Nephron progenitor cell (in vitro differentiated cells): ENCODE data around the gene FAH.

Experiments
- DNase-seq: peaks from one replicate; pipeline ENCODE4 v3.0.0; 2021
- H3K27ac Mint-ChIP-seq: 2 replicates; pipeline ENCODE4 v1.8.0; 2021; ENCODE audit warnings: mild to moderate bottlenecking, moderate library complexity, mixed read lengths
- H3K27me3 Mint-ChIP-seq: 2 replicates; pipeline ENCODE4 v1.8.0; 2021; ENCODE audit warnings: mild to moderate bottlenecking, low read depth, mixed read lengths; ENCODE audit not compliant: poor library complexity
- H3K36me3 Mint-ChIP-seq: 2 replicates; pipeline ENCODE4 v1.8.0; 2021; ENCODE audit warnings: low read depth, mixed read lengths
- H3K4me1 Mint-ChIP-seq: 2 replicates; pipeline ENCODE4 v1.8.0; 2021; ENCODE audit warnings: mixed read lengths
- H3K4me3 Mint-ChIP-seq: 2 replicates; pipeline ENCODE4 v1.8.0; 2021; ENCODE audit warnings: mild to moderate bottlenecking, moderate library complexity, mixed read lengths
- H3K9me3 Mint-ChIP-seq: 2 replicates; pipeline ENCODE4 v1.8.0; 2021; ENCODE audit warnings: mild to moderate bottlenecking, moderate library complexity, mixed read lengths
- TF ChIP-seq, protein P1 (sequence below): fragments of 200-600 bp; sonication (generic); IDR thresholded peaks from 2 replicates; pipeline ENCODE4 v1.5.0; 2021; ENCODE audit warnings: antibody characterized with exemption

Gene FAH

GRCh38 chr15:80170596-80170995 lies 17.8 kb downstream of the FAH start:
- peaks cover 73% of the 10 kb centered on the region for H3K36me3 Mint-ChIP-seq
- no peak overlapping the region for H3K27ac Mint-ChIP-seq
- peaks cover 17% of the 10 kb centered on the region for H3K4me1 Mint-ChIP-seq
- H3K4me3 Mint-ChIP-seq = no peak overlapping the region
- H3K27me3 Mint-ChIP-seq = peaks cover 2% of the 10 kb centered on the region
- TF ChIP-seq, protein P1, sequence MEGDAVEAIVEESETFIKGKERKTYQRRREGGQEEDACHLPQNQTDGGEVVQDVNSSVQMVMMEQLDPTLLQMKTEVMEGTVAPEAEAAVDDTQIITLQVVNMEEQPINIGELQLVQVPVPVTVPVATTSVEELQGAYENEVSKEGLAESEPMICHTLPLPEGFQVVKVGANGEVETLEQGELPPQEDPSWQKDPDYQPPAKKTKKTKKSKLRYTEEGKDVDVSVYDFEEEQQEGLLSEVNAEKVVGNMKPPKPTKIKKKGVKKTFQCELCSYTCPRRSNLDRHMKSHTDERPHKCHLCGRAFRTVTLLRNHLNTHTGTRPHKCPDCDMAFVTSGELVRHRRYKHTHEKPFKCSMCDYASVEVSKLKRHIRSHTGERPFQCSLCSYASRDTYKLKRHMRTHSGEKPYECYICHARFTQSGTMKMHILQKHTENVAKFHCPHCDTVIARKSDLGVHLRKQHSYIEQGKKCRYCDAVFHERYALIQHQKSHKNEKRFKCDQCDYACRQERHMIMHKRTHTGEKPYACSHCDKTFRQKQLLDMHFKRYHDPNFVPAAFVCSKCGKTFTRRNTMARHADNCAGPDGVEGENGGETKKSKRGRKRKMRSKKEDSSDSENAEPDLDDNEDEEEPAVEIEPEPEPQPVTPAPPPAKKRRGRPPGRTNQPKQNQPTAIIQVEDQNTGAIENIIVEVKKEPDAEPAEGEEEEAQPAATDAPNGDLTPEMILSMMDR = no peak
- DNase-seq = no peak
- H3K9me3 Mint-ChIP-seq = no peaks in the 10 kb centered on the region

DNA sequence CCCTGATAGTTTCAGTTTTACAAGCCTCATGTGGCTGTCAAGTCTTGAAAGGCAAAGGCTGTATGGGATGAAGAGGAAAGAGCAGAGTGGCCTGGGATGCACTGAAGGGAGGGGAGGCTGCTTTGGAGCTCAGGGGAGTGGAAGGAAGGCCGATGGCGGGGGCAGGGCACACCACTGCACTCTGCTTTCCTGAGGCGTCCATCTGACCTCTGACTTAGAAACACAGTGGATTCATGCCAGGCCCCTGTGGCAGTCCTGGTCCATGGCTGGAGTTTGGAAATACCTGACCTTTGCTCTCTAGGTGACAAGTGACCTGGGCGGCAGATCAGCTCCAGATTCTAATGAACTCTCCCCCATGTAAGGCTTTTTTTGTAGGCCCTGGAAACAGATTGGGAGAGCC lies 19.0 kb downstream of the FAH start:
- Mint-ChIP-seq H3K27ac (no peak overlapping the region), H3K4me1 (peaks cover 16% of the 10 kb centered on the region), H3K36me3 (peaks cover 78% of the 10 kb centered on the region), H3K27me3 (peaks cover 5% of the 10 kb centered on the region), H3K9me3 (no peaks in the 10 kb centered on the region), H3K4me3 (no peak overlapping the region)
- DNase-seq = no peak
- TF ChIP-seq, protein P1 = no peak

DNA sequence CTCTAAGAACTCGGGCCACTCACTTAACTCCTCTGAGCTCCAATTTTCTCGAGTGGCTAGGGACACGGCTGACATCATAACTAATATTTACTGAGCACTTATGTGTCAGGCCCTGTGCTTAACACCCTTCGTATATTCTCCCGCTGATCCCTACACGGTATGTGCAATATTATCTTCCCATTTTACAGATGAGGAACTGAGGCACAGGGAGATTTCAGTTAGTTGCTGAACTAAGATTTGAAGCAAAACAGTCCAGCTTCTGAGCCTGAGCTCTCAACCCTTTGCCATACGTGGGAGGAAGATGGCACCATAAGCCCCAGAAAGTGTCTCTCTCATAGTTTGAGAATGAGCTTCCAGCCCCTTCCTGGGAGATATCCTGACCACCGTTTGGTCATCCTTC lies 19.6 kb downstream of the FAH start:
- DNase-seq = no peak
- TF ChIP-seq, protein P1 = no peak
- peaks cover 9% of the 10 kb centered on the region for H3K4me1 Mint-ChIP-seq
- H3K36me3 Mint-ChIP-seq = peaks cover 78% of the 10 kb centered on the region
- H3K9me3 Mint-ChIP-seq = no peaks in the 10 kb centered on the region
- H3K27me3 Mint-ChIP-seq = peaks cover 3% of the 10 kb centered on the region
- peak overlapping the region; percentile 57 for H3K27ac Mint-ChIP-seq
- H3K4me3 Mint-ChIP-seq = no peak overlapping the region

DNA sequence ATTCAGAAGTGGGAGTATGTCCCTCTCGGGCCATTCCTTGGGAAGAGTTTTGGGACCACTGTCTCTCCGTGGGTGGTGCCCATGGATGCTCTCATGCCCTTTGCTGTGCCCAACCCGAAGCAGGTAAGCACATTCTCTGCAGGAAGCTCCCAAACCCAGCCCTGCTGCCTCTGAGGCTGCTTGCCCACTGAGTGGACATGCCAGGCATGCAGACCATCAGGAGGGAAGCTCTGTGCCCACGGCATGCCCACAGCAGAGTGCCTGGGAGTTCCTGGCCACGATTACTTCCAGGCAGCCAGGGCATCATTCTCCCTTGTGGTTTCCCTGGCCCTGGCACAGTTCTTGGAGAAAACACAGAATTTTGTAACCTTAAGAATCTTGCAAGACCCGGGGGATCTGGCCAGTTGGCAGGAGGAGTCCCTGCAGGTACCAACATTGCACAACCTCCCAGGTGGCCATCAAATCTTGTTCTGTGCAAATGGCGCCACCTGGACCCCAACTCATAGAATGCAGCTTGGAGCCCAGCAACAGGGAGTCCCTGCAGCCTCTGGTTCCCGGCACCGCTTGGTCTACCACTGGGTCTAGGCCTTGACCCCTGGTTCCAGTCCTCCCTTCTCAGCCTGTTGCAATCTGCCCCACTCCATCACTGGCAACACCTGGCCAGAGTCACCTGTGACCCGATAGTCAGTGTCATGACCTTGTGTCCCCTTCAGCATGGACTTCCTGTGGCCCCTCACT lies 20.4 kb downstream of the FAH start:
- Mint-ChIP-seq H3K27me3 (peaks cover 3% of the 10 kb centered on the region), H3K9me3 (no peaks in the 10 kb centered on the region), H3K36me3 (peaks cover 80% of the 10 kb centered on the region), H3K27ac (no peak overlapping the region), H3K4me3 (no peak overlapping the region), H3K4me1 (peaks cover 5% of the 10 kb centered on the region)
- TF ChIP-seq, protein P1 = peak; percentile 70
- peak; percentile 67 for DNase-seq

DNA sequence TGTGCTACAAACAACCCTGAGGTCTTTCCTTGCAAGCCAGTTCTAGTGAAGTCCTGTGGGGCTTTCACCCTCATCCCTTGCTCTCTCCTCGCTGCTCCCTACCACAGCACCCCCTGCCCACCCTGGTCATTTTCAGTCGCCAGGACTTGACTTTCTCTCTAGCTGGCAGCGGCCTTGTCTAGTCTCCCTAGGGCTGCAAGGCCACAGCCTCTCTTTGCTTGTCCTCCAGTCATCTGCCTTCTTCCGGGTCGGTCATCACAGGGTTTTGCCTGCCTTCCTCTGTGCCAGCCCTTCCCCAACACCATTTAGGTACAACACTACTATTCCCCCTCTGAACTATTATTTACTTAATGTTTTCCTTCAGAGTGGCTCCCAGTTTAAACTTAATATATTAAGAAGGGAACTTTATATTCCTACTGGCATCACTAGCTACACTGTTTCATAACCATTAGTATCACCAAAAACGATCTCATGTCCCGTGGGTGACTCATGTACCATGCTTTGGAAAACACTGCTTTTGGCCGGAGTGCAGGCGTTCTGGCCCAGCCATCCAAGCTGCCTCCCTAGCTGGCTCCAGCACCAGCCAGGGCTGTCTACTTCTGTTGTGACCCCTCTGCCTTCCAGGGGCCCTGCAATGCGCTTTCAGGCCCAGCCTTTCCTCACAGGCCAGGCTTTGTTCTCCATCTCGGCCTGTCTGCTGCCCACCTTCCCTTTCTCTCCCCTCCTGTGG lies 21.4 kb downstream of the FAH start:
- peaks cover 9% of the 10 kb centered on the region for H3K27me3 Mint-ChIP-seq
- TF ChIP-seq, protein P1 = no peak
- H3K4me1 Mint-ChIP-seq = peaks cover 5% of the 10 kb centered on the region
- no peak overlapping the region for H3K4me3 Mint-ChIP-seq
- H3K9me3 Mint-ChIP-seq = no peaks in the 10 kb centered on the region
- no peak for DNase-seq
- peaks cover 83% of the 10 kb centered on the region for H3K36me3 Mint-ChIP-seq
- no peak overlapping the region for H3K27ac Mint-ChIP-seq
